HG02588 (cell line): ENCODE results near the gene DENND1B.
A peak's percentile ranks its signal among the peaks of the same experiment; 100 is the strongest.
"Not testable (repeated sequence)": the region's sequence is repeated elsewhere in the genome, so short reads cannot be mapped to it uniquely, and the experiment has no call there.

ENCODE experiments used
- ATAC-seq: cut with Tn5 transposase; IDR thresholded peaks from one replicate; pipeline ENCODE4 v1.9.1; 2021; ENCODE audit warnings: mild to moderate bottlenecking, moderate library complexity; ENCODE audit not compliant: unreplicated experiment

Gene DENND1B

DNA sequence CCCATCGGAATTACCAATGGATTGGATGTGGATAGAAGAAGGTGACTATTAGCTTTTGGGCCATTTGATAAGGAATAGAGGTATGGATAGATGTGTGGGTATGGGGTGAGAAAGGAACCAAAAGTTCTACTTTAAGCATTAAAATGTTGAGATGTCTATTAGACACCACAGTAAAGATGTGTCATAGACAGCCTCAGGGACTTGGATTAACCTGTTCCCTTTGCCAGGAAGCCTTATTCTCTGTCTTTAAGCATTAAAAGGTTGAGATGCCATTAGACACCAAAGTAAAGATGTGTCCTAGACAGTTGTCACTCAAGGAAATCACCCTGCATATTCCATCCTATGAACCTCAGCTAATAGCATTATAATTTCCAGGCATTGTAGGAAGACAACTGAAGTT lies 11.0 kb upstream of the DENND1B start:
- no peak for ATAC-seq

DNA sequence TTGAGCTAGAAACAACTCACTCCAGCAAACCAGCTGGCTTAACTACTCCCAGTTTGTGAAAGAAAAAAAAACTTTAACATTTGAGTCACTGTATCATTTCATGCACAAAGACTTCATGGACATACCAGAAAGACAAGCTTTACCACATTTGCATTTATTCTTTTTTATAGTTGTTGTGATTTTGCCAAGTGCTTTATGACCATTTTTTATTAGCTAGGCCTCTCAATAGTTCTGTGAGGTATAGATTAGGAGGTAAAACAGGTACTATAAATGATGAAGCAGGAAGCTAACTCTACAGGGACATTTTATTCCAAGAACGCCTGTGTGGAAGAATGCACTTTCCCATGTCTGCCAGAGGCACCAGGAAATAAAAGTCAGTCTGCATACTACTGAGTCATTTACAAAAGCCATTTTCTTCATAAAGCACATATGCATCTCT lies 8.2 kb upstream of the DENND1B start:
- ATAC-seq = no peak

DNA sequence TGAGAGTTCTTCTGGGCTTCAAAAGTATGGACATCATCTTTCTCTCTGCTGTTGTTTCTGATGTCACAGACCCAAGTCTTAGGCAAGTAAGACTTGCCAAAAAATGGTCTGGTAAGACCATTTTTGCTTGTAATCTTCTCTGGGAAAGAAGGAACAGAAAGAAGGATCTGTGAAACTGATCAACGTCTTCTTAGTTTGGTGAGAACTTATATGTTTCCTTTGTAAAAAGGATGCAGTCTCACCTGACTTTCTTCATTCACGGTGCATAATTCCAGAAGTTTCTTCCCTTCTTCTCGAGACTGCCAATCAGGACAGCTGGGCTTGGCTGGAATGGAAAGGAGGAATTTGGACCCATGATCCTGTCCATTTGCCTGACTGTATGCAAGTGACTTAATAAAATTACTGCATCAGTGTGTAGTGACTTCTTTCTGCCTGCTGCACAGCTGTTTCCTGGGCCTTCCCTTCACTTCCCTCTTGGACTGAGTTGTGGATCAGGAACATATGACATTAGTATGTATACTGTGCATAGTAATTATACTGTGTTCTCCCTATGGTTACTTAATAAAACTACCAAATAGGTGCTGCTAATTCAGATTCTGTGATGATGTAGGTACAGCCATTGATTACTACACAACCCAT lies 7.6 kb upstream of the DENND1B start:
- no peak for ATAC-seq

DNA sequence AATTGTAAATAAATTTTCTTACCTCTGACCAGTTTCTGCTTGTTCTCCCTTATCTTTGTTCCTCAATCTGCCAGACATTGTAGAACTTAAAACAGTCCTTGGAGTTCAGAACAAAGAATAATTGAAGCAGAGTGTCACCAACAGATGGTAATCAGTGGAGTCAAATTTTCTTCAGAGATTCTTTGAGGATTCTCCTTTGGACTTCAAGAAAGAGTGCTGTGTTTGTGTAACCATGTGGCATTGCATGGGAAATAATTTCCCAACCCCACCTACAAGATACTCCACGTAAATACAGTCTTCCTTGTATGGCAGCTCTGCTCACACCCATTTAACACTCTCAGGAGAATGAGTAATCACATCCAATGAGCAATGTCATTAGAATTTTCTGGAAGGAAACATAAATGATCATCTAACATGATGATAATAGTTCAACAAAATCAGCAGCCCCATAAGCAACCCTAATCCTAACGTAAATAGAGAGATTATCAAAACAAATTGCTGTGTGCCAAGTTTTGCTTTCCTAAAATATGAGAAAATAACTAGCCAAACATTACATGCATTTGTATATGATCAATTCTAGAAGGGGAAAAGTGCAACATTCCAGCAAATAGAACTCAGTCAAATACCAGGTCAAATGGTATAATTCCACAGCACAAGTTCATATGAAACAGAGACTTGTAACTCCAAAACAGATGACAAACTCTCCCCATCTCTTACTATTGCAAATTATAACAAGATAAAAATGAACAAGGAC lies 6.9 kb upstream of the DENND1B start:
- ATAC-seq = no peak

DNA sequence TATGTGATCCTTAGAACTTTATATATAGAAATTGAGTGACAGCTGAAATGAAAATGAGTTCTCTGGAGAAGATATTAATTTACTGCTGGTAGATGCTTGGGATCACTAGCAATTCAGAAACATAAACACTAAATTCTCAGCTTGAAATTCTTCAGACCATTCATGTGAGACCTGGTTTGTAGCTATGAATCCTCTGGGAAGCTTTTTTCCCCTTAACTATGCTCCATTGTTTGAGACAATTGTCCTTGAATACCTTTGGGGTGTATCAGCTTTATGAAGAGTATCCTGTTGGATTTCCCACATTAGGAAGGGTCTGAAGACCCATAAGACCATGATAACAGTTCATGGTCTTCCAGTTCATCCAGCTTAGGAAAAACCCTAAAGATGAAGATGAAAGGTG lies 4.6 kb upstream of the DENND1B start:
- ATAC-seq = no peak

DNA sequence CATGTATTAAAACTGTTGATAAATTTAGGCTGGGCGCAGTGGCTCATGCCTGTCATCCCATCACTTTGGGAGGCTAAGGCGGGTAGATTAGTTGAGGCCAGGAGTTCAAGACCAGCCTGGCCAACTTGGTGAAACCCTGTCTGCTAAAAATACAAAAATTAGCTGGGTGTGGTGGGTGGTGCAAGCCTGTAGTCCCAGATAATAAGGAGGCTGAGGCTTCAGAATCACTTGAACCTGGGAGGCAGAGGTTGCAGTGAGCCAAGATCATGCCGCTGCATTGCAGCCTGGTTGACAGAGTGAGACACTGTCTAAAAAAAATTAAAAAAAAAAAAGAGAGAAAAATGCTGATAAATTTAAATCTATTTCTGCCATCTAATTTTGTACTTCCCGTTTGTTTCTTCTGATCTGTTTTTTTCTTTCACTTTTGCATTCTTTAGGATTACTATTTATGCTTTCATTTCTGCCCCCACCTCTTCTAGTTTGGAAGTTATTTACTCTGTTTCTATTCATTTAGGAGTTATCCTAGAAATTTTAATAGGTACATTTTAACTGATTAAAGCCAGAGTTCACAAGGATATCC lies 3.2 kb upstream of the DENND1B start:
- no peak for ATAC-seq

DNA sequence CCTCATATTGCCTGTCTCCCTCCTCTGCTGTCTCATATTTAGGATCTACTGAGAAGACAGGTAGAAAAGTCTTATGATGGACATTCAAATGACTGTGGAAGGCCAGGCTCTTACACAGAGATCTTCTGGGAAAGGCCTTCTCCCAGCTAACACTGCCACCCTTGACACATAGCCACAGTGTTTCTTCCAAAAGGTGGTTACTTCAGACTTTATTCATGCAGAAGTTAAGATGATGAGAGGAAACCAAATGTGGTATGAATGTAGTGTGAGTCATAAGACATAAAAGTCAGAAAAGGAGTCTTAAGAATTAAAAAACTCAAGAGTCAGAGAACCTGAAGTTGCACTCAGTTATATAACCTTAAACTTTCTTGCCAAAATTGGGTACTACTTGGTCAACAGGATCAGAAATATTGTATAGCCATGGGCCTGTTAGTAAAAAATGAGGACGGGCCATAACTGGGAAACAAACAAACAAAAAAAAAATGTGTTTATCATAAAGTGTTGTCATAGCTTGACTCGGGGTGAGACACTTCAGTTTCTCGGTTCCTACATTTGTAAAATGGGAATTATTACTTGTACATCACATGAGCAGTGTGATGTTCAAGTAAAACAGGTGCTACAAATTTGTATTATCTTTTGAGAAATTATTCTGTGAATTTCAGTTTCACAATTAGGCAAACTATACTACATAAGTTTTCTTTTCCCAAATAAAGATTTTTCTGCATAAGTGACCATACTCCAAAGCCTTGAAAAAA lies 1.2 kb upstream of the DENND1B start:
- ATAC-seq = peak; percentile 27

DNA sequence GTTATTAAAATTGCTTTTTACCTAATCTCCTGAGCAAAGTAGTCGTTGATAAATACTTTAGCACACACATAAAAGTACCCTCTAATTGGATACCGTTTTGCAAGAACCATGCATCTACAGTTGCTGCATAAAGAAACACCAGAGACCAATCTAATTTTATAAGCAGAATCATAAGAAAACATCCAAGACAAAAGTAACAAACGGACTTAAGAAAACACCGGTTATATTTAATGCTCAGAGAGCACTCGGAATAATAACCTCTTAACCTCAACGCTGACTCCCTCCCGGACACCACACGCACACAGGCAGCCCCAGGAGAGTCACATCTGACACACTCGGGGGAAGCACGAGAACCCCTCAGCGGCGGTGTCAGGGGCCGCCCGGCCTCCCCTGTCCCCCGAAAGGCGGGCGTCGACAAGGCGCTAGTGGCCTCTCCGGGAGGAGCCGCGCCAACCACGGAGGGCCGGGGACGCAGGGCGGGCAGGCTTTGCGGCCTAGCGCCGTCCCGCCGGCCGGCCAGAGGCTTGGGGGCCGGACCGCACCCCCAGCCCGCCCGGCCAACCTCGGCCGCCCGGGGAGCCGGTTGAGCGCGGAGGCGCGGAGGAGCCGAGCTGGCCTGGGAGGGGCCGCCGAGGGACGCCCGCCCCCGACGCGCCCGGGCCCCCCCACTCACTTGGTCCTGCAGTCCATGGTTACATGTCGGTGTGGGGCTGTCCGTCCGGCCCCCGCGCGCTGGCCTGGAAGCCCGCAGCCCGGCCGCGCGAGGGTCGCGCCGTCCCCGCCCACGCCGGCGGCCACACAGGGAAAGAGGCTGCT lies 606 bp downstream of the DENND1B start:
- ATAC-seq = peak; percentile 33

DNA sequence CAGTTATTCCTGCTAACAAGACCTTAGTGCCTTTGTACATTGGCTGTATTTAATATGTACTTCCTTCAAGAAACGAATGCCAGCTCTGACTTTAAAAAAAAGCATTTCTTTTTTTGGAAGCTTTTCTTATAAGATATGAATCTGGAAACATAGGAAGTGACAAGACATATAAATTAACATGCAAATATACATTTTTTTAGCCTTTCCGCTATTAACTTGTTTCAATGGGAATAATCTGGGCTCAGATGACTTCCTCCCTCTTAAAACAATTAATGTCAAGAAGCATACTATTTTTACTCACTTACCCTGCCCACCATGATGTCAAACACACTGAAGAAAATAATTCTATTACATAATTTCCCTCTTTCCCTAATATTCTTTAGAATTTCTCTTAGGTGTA lies 1.4 kb downstream of the DENND1B start:
- no peak for ATAC-seq

DNA sequence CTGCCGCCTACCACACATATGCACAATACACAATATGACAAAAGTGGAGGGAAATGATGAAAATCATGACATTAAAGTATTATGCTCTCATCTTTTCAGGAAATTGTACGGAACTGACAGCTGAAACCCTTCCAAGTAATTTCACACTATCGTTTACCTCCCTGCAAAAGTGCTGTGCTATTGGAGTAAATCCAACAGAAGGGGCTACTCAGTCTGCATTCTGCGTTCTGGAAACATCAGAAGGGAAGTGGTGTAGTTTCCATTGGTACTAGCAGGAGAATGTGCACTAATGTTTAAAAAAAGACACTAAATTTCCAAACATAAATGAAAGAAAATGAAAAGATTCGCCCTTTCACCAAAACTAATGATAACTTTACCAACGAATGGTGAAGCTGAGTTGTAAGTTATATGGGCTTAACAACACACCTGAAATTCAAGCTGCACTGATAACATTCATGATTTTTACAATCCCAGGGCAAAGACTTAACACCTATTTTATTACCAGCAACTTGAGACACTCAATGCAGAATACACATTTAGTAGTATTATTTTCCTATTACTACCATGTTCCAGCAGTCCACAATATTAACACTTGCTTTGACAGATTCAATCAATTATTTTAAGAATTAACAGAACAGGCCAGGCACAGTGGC lies 3.2 kb downstream of the DENND1B start:
- no peak for ATAC-seq

DNA sequence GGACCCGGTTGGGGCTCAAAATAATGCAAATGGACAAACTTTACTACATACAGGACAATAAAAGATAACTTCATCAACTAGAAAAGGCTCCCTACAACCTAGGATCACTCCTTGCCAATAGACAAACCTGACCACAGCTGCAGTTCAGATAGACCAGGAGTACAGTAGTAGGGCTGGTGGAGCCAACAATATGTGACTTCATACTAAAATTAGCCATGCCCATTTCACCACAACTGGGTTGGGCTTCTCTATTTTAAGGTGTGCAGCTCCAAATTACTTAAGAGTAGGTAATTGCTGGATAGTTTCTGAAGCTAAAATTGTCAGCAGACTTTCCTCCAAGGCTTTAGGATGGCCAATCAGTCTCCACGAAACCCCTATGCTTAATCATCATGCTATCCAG lies 3.9 kb downstream of the DENND1B start:
- no peak for ATAC-seq

DNA sequence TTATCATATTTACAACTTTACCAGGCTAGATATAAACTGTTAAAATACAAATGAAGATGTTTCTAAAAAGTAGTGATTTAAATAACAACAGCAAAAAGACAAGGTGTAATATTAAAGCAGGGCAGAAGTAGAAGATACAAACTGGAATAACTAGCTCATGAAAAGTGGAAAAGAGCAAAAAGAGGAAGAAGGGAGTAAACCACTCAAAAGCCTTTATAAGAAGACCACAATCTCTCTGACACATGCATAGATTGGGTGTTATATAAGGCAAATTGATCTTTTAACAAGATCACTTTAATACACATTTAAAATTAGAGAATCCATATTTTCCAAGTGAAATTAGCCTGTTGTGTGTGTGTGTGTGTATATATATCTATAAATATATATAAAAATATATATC lies 5.0 kb downstream of the DENND1B start:
- no peak for ATAC-seq

DNA sequence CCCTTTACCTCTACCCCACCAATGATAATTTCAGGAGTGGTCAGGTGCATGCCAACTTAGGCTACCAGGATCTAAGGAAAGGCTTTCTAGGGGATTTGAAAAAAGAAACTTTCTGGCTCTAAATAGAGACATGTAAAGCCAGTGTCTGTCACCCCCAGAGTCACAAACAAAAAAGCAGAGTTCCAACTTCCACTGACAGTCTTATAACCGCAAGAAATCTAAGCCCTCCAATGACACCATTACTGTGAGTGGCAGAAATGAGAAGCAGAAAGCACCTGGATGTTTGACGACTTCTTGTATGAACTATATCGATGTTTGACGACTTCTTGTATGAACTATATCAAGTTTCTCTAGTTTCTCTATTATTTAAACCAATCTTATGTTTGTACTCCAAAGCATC lies 6.0 kb downstream of the DENND1B start:
- no peak for ATAC-seq

DNA sequence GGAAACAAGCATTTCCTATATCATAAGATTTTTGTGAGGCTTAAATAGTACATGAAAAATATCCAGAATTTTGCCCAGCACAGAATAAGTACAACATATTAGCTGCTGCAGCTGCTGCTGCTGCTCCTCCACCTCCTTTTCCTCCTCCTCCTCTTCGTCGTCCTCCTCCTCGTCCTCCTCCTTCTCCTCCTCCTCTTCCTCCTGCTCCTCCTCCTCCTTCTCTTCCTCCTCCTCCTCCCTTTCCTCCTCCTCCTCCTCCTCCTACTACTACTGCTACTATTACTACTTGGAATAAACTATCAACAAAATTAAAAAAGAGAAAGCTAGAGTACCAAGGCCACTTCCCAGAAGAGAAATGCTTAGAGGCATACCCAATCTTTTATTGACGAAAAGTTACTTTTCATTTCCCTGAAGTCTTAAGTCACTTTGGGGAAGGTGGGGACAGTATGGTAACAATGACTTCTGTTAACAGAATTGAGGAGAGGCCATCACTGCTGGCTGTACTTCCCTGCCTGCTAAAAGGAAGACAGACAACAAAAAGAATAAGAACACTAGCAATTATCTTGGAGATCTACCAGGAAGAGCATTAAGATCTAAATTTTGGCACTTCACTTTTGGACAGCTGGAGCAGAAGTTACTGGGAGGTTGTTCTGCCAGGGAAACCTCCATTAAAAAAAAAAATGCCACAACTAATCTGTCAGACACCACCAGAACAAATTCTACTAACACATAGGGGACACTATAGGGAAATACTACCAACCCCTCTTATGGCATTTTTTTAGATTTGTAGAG lies 7.1 kb downstream of the DENND1B start:
- no peak for ATAC-seq

DNA sequence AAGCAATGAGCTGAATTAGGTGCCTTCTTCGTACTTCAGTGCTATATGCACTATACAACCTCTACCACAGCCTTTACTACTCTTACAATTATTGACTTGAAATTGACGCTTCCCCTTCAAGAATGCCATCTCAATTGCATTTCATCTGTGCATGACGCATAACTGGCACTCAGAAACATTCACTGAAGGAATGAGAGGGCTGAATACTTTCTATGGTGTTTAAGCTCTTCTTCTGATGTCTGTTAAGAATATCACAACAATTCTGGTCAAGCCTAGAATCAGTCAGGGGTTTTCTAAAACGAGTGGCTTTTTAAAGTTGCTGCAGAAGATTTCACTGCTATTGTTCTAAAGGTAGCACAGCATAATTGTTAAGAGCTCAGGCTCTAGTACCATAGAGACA lies 11.5 kb downstream of the DENND1B start:
- ATAC-seq = no peak

DNA sequence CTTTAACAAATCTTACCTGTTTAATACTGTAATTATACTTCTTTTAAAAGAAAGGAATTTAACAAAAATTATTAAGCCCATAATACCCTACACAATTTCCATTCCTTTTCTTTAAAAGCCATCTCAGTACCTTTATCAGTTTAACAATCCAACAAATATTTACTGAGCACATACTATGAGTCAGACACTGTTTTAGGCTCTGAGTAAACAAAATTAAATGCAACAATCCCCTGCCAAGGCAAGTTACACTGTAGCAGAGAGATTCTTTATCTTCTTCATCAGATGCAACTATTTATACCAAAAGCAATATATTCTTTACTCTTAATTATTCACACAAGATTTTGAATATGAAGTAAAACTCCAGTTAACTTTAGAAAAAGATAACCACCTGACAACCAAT lies 12.0 kb downstream of the DENND1B start:
- ATAC-seq = no peak

DNA sequence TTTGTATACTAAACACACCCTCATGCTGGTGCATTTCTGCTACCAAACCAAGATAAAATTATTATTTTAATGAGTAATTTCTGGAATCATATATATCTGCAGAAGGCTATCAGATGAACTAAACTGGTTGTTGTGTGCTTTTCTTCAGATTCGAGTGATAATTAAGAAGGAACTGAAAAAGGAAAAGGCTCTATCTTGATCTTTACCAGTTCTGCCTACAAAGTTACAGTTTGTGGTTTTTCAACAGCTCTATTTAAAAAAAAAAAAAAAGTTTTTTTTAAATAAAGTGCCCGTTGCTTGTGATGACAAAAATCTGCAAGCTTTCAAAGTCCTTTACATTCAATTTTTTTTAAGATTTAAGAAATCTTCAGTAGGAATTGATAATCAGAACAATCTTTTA lies 13.6 kb downstream of the DENND1B start:
- ATAC-seq = peak; percentile 75

DNA sequence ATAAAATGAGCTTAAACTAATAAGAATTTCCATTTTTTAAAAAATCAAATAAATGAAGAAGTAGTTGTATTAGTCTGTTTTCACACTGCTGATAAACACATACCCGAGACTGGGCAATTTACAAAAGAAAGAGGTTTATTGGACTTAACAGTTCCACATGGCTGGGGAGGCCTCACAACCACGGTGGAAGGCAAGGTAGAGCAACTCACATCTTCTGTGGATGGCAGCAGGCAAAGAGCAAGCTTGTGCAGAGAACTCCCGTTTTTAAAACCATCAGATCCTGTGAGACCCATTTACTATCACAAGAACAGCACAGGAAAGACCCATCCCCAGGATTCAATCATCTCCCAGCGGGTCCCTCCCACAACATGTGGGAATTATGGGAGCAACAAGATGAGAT lies 19.7 kb downstream of the DENND1B start:
- ATAC-seq = not testable (repeated sequence)

DNA sequence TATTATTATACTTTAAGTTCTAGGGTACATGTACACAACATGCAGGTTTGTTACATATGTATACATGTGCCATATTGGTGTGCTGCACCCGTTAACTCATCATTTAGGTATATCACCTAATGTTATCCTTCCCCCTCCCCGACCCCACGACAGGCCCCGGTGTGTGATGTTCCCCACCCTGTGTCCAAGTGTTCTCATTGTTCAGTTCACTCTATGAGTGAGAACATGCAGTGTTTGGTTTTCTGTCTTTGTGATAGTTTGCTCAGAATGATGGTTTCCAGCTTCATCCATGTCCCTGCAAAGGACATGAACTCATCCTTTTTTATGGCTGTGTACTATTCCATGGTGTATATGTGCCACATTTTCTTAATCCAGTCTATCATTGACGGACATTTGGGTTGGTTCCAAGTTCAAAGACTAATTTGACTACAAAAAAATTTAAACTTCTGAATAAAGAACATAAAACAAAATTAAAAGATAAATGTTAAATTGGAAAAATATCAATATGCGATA lies 22.6 kb downstream of the DENND1B start:
- ATAC-seq = not testable (repeated sequence)
